CD4-positive, alpha-beta T cell treated with Interleukin-6 at 100 ng/mL for 8 hours (primary cell): ENCODE results near the gene CIB2.

Source experiments
- DNase-seq: peaks from one replicate; pipeline ENCODE4 v3.0.0-alpha.2; 2020; ENCODE audit warnings: mixed read lengths, low spot score

The CIB2 gene

GRCh38 chr15:78149068-78149804 lies 18.0 kb upstream of the CIB2 start, which contains the start of gene IDH3A:
Gene IDH3A (plus strand): TSS chr15:78149362. CDS start chr15:78149404, 42 bp downstream.
- DNase-seq: peak; percentile 99

GRCh38 chr15:78148392-78149067 lies 17.3 kb upstream of the CIB2 start:
- DNase-seq: no peak

- DNase-seq: no peak
These were observed 16.3 kb upstream of the CIB2 start for GRCh38 chr15:78147566-78147965.

- DNase-seq: no peak
These were observed 15.3 kb upstream of the CIB2 start for GRCh38 chr15:78146425-78147154.

- DNase-seq: no peak
These were observed 11.1 kb upstream of the CIB2 start for GRCh38 chr15:78142332-78142731.

- DNase-seq: no peak
These were observed 9.0 kb upstream of the CIB2 start for GRCh38 chr15:78140292-78140691.

GRCh38 chr15:78139578-78139977 lies 8.3 kb upstream of the CIB2 start:
- DNase-seq: no peak

- no peak for DNase-seq
These were observed 2.6 kb upstream of the CIB2 start for GRCh38 chr15:78133801-78134200.

- no peak for DNase-seq
These were observed 565 bp downstream of the CIB2 start for GRCh38 chr15:78130466-78131294.

GRCh38 chr15:78129751-78130287 lies 1.4 kb downstream of the CIB2 start:
- no peak for DNase-seq

GRCh38 chr15:78129077-78129750 lies 2.0 kb downstream of the CIB2 start:
- no peak for DNase-seq

GRCh38 chr15:78127882-78128281 lies 3.4 kb downstream of the CIB2 start:
- DNase-seq: no peak

- no peak for DNase-seq
These were observed 6.0 kb downstream of the CIB2 start for GRCh38 chr15:78125267-78125666.

GRCh38 chr15:78120523-78120922 lies 10.7 kb downstream of the CIB2 start:
- DNase-seq: no peak

GRCh38 chr15:78112551-78112950 lies 18.7 kb downstream of the CIB2 start:
- no peak for DNase-seq

- DNase-seq: no peak
These were observed 19.5 kb downstream of the CIB2 start for GRCh38 chr15:78111788-78112187.

- DNase-seq: no peak
These were observed 20.2 kb downstream of the CIB2 start for GRCh38 chr15:78110916-78111475.

GRCh38 chr15:78110096-78110495 lies 21.1 kb downstream of the CIB2 start:
- DNase-seq: no peak

- DNase-seq: no peak
These were observed 22.1 kb downstream of the CIB2 start for GRCh38 chr15:78109156-78109555.

GRCh38 chr15:78108300-78109084 lies 22.8 kb downstream of the CIB2 start:
- DNase-seq: peak; percentile 88
